Body of pancreas (tissue), 4 donors: ENCODE measurements around the gene BRD1. TPM values are rescaled to one million over a fixed set of nuclear protein-coding genes. Genes with fewer than 3 reads are reported as not detected.

Experiments used
- ATAC-seq: fragments of 150-250 bp; one replicate; pipeline ENCODE4 v1.9.1; 2016
- DNase-seq, 4 donors: peaks; one replicate each; pipeline ENCODE4 v3.0.0-alpha.2; 2019
- H3K27ac ChIP-seq, 4 donors: fragments of 200-600 bp; sonication (generic); 1 replicate in 3 of 4; 2 replicates in 1 of 4; pipeline versions ENCODE4 v1.5.1 to v1.6.1; 2016 to 2019; ENCODE audit warnings: mild to moderate bottlenecking in 1 of 4, mixed read lengths in 1 of 4, moderate library complexity in 1 of 4
- H3K27me3 ChIP-seq, 2 donors: fragments of 200-600 bp; sonication (generic); one replicate each; pipeline ENCODE4 v1.6.0; 2016; ENCODE audit warnings: mild to moderate bottlenecking in 1 of 2
- H3K36me3 ChIP-seq, 2 donors: fragments of 200-600 bp; sonication (generic); replicated peaks in 1 of 2; 2 replicates each; pipeline ENCODE4 v1.5.1; 2016; ENCODE audit warnings: low read depth in 2 of 2; ENCODE audit not compliant: insufficient read depth in 1 of 2
- H3K4me1 ChIP-seq: fragments of 200-600 bp; sonication (generic); one replicate; pipeline ENCODE4 v1.6.0; 2016
- H3K4me3 ChIP-seq, 2 donors: fragments of 200-600 bp; sonication (generic); 1 replicate in 1 of 2; 2 replicates in 1 of 2; pipeline ENCODE4 v1.5.1; 2016 to 2019
- H3K9me3 ChIP-seq, 3 donors: fragments of 200-600 bp; sonication (generic); 1 replicate in 2 of 3; 2 replicates in 1 of 3; pipeline ENCODE4 v1.5.1; 2016
- CTCF ChIP-seq, 7 experiments: fragments of 450-650 bp in 4 of 7; fragments of 200-600 bp in 3 of 7; sonication (generic) in 3 of 7; IDR thresholded peaks; one replicate each; pipeline ENCODE4 v1.5.1; 2016 to 2019; ENCODE audit warnings: antibody characterized with exemption in 7 of 7
- POLR2A ChIP-seq, 3 donors: fragments of 450-650 bp; IDR thresholded peaks; one replicate each; pipeline ENCODE4 v1.6.1; 2016; ENCODE audit warnings: antibody characterized with exemption in 3 of 3, mild to moderate bottlenecking in 2 of 3
- WGBS, 2 donors: methylation state at CpG; one replicate each; pipeline ENCODE4 v1.1.5; 2017; 5-methylcytosine and 5-hydroxymethylcytosine counted together
- intact Hi-C: fragments of 100-400 bp; cut with DNase I; formaldehyde crosslinking; loops from one replicate; pipeline ENCODE4 v1.15.1; 2023
- total RNA-seq, 2 donors: library from RNA; depleted of rRNA; stranded (reverse); fragments of >200 nt; gene quantifications; one replicate each; pipeline ENCODE4 v1.1.0, GENCODE V29; 2016

The BRD1 gene
- total RNA-seq, 2 donors from 2014 or later: 21.8 to 36.9 TPM

GRCh38 chr22:49733631-49734030 lies 94.0 kb downstream of the BRD1 start:
- DNase-seq: no peak
- ATAC-seq: no peak
- Histone ChIP-seq H3K9me3 (no peaks in the 10 kb centered on the region), H3K27ac (no peak overlapping the region), H3K4me3 (no peak overlapping the region), H3K27me3 (peaks cover 0 to 5% of the 10 kb centered on the region in 2 donors), H3K36me3 (no peaks in the 10 kb centered on the region), H3K4me1 (no peaks in the 10 kb centered on the region)
- no peak for TF ChIP-seq POLR2A (IDR thresholded peaks at IDR 0.05)
- no peak for TF ChIP-seq CTCF (IDR thresholded peaks at IDR 0.05)
- intact Hi-C loops: no loop called here
- 65 to 66% methylated on average over 7 of the region's 7 CpGs for WGBS, 2 donors

GRCh38 chr22:49730656-49731055 lies 97.0 kb downstream of the BRD1 start:
- no peak for ATAC-seq
- no peak for DNase-seq
- Histone ChIP-seq H3K9me3 (no peaks in the 10 kb centered on the region), H3K27ac (no peak overlapping the region), H3K36me3 (no peaks in the 10 kb centered on the region), H3K27me3 (peaks cover 0 to 8% of the 10 kb centered on the region in 2 donors), H3K4me1 (no peaks in the 10 kb centered on the region), H3K4me3 (no peak overlapping the region)
- WGBS, 2 donors: 66 to 70% methylated on average over 9 of the region's 9 CpGs
- intact Hi-C loops: no loop called here
- TF ChIP-seq CTCF (IDR thresholded peaks at IDR 0.05) (no peak), POLR2A (IDR thresholded peaks at IDR 0.05) (no peak)

GRCh38 chr22:49728570-49729271 lies 99.0 kb downstream of the BRD1 start:
- no peak overlapping the region for H3K27ac ChIP-seq
- ATAC-seq (no peak), DNase-seq (no peak)
- TF ChIP-seq POLR2A (IDR thresholded peaks at IDR 0.05) (no peak), CTCF (IDR thresholded peaks at IDR 0.05) (no peak)
- H3K9me3 ChIP-seq: no peaks in the 10 kb centered on the region
- 46 to 64% methylated on average over 19 to 30 of the region's 31 CpGs for WGBS, 2 donors
- intact Hi-C loops: no loop called here
- no peaks in the 10 kb centered on the region for H3K36me3 ChIP-seq
- peaks cover 6% of the 10 kb centered on the region for H3K4me1 ChIP-seq
- H3K27me3 ChIP-seq: peaks cover 0 to 11% of the 10 kb centered on the region in 2 donors
- H3K4me3 ChIP-seq: no peak overlapping the region

- intact Hi-C loops: no loop called here
- WGBS, 2 donors: 30 to 35% methylated on average over 11 to 16 of the region's 16 CpGs
- no peaks in the 10 kb centered on the region for H3K9me3 ChIP-seq
Observed at GRCh38 chr22:49727881-49728569, 99.6 kb downstream of the BRD1 start.

More at GRCh38 chr22:49727881-49728569, 99.6 kb downstream of the BRD1 start:
- Histone ChIP-seq H3K4me1 (peaks cover 6% of the 10 kb centered on the region), H3K27me3 (peaks cover 0 to 11% of the 10 kb centered on the region in 2 donors), H3K36me3 (no peaks in the 10 kb centered on the region), H3K4me3 (no peak overlapping the region), H3K27ac (no peak overlapping the region)
- ATAC-seq (no peak), DNase-seq (no peak)
- TF ChIP-seq POLR2A (IDR thresholded peaks at IDR 0.05) (no peak), CTCF (IDR thresholded peaks at IDR 0.05) (no peak)
